ENCODE results near the gene FAR2. TPM values are rescaled to one million over a fixed set of nuclear protein-coding genes. Genes with fewer than 3 reads are reported as not detected.

The FAR2 gene
- total RNA-seq, 2 experiments from 2014 or later: 0.73 TPM; not detected in 1

- Histone ChIP-seq H3K4me1 (ENCODE audit: insufficient read depth, low read length, poor library complexity, severe bottlenecking) (no peaks in the 10 kb centered on the region), H2AFZ (ENCODE audit: low read length) (no peak overlapping the region), H3K79me2 (ENCODE audit: insufficient read depth, low read depth, low read length) (no peaks in the 10 kb centered on the region), H3K36me3 (ENCODE audit: insufficient read depth, low read length) (no peaks in the 10 kb centered on the region), H3K27ac (ENCODE audit: low read depth, low read length, poor library complexity, severe bottlenecking) (no peak overlapping the region), H3K4me3 (ENCODE audit: low read depth, low read length, poor library complexity, severe bottlenecking) (no peak overlapping the region), H3K9me3 (ENCODE audit: low read length) (0 out of 2 replicates have a peak, but pooled peaks cover 9% of the 10 kb centered on the region), H3K9me2 (ENCODE audit: insufficient read depth, low read length) (no peaks in the 10 kb centered on the region), H4K20me1 (ENCODE audit: insufficient read depth, low read length) (no peaks in the 10 kb centered on the region), H3K4me2 (ENCODE audit: low read length) (no peak overlapping the region)
- intact Hi-C loops (cut with micrococcal nuclease; ENCODE audit: unreplicated experiment): no loop called here
- ChIA-PET POLR2A (interaction anchor here (0.6 kb wide), 1 partner anchor 14 kb away, joined by 4 read pairs; no protein-coding TSS in a partner anchor), CTCF (ENCODE audit: unreplicated experiment) (no interaction called here)
- no TSS peak for BruUV-seq (replicated peaks)
- DNase-seq (ENCODE audit: low spot score): no peak
- TF ChIP-seq CTCF (conservative IDR thresholded peaks at IDR 0.05; ENCODE audit: low read length) (no peak), EZH2phosphoT487 (IDR thresholded peaks at IDR 0.05; ENCODE audit: borderline replicate concordance, low read depth, low read length) (no peak)
These were observed 3.5 kb upstream of the FAR2 start for GRCh38 chr12:29145372-29146170.

GRCh38 chr12:29146196-29146595, 2.9 kb upstream of the FAR2 start:
- BruUV-seq (replicated peaks): no TSS peak
- no peak overlapping the region for H3K4me2 ChIP-seq (ENCODE audit: low read length)
- DNase-seq (ENCODE audit: low spot score): no peak
- TF ChIP-seq EZH2phosphoT487 (IDR thresholded peaks at IDR 0.05; ENCODE audit: borderline replicate concordance, low read depth, low read length) (no peak), CTCF (conservative IDR thresholded peaks at IDR 0.05; ENCODE audit: low read length) (no peak)
- H3K79me2 ChIP-seq (ENCODE audit: insufficient read depth, low read depth, low read length): no peaks in the 10 kb centered on the region
- no peaks in the 10 kb centered on the region for H3K4me1 ChIP-seq (ENCODE audit: insufficient read depth, low read length, poor library complexity, severe bottlenecking)
- CTCF ChIA-PET (ENCODE audit: unreplicated experiment): no interaction called here
- intact Hi-C loops (cut with micrococcal nuclease; ENCODE audit: unreplicated experiment): no loop called here
- no peak overlapping the region for H3K27ac ChIP-seq (ENCODE audit: low read depth, low read length, poor library complexity, severe bottlenecking)
- no peaks in the 10 kb centered on the region for H4K20me1 ChIP-seq (ENCODE audit: insufficient read depth, low read length)
- H3K9me2 ChIP-seq (ENCODE audit: insufficient read depth, low read length): no peaks in the 10 kb centered on the region
- POLR2A ChIA-PET: no interaction called here
- H3K36me3 ChIP-seq (ENCODE audit: insufficient read depth, low read length): no peaks in the 10 kb centered on the region
- H3K9me3 ChIP-seq (ENCODE audit: low read length): 0 out of 2 replicates have a peak, but pooled peaks cover 9% of the 10 kb centered on the region
- H2AFZ ChIP-seq (ENCODE audit: low read length): no peak overlapping the region
- no peak overlapping the region for H3K4me3 ChIP-seq (ENCODE audit: low read depth, low read length, poor library complexity, severe bottlenecking)
